KMS-11 (cell line): Measurements from ENCODE around the gene SLC38A10.

Experiments
- H2AFZ ChIP-seq: fragments of 200-600 bp; sonication (generic); 2 replicates; pipeline ENCODE4 v1.6.1; 2016; ENCODE audit warnings: antibody characterized with exemption, mixed run types, low read depth
- H3K27ac ChIP-seq: fragments of 200-600 bp; sonication (generic); 2 replicates; pipeline ENCODE4 v1.6.1; 2016; ENCODE audit warnings: mild to moderate bottlenecking, mixed run types
- H3K27me3 ChIP-seq: fragments of 200-600 bp; sonication (generic); 2 replicates; pipeline ENCODE4 v1.6.1; 2017; ENCODE audit warnings: mild to moderate bottlenecking, low read depth, mixed run types, moderate library complexity; ENCODE audit not compliant: insufficient read depth
- H3K36me3 ChIP-seq: fragments of 200-600 bp; sonication (generic); 2 replicates; pipeline ENCODE4 v1.6.1; 2017; ENCODE audit warnings: mild to moderate bottlenecking, mixed run types; ENCODE audit not compliant: insufficient read depth
- H3K4me1 ChIP-seq: fragments of 200-600 bp; sonication (generic); 2 replicates; pipeline ENCODE4 v1.6.1; 2016; ENCODE audit warnings: mild to moderate bottlenecking, low read depth, mixed run types; ENCODE audit not compliant: poor library complexity, severe bottlenecking
- H3K4me2 ChIP-seq: fragments of 200-600 bp; sonication (generic); 2 replicates; pipeline ENCODE4 v1.7.0; 2016; ENCODE audit warnings: mild to moderate bottlenecking, mixed run types
- H3K4me3 ChIP-seq: fragments of 200-600 bp; sonication (generic); IDR thresholded peaks from 2 replicates; pipeline ENCODE4 v1.6.1; 2017; ENCODE audit warnings: low read depth, low read length, mixed read lengths; ENCODE audit not compliant: insufficient read depth
- H3K79me2 ChIP-seq: fragments of 200-600 bp; sonication (generic); 2 replicates; pipeline ENCODE4 v1.6.1; 2016; ENCODE audit warnings: low read depth, mixed run types; ENCODE audit not compliant: insufficient read depth
- H3K9ac ChIP-seq: fragments of 200-600 bp; sonication (generic); 2 replicates; pipeline ENCODE4 v1.6.1; 2016; ENCODE audit warnings: mild to moderate bottlenecking, mixed run types
- H4K20me1 ChIP-seq: fragments of 200-600 bp; sonication (generic); 2 replicates; pipeline ENCODE4 v1.6.1; 2016; ENCODE audit warnings: mild to moderate bottlenecking, mixed run types; ENCODE audit not compliant: insufficient read depth
- CTCF ChIP-seq: fragments of 200-600 bp; sonication (generic); conservative IDR thresholded peaks from 2 replicates; pipeline ENCODE4 v1.6.1; 2017; ENCODE audit warnings: low read depth, mild to moderate bottlenecking, antibody characterized with exemption, low read length, moderate library complexity, mixed read lengths

SLC38A10 gene

GRCh38 chr17:81331527-81332043, 36.5 kb upstream of the SLC38A10 start:
- no peak overlapping the region for H3K4me3 ChIP-seq

GRCh38 chr17:81330884-81331245, 35.8 kb upstream of the SLC38A10 start:
- Histone ChIP-seq H3K79me2 (no peaks in the 10 kb centered on the region), H3K4me1 (peaks cover 27% of the 10 kb centered on the region), H2AFZ (no peak overlapping the region), H3K9ac (no peak overlapping the region), H3K27ac (no peak overlapping the region), H3K4me3 (no peak overlapping the region), H3K27me3 (peaks cover 94% of the 10 kb centered on the region), H4K20me1 (no peaks in the 10 kb centered on the region), H3K4me2 (no peak overlapping the region), H3K36me3 (no peaks in the 10 kb centered on the region)
- no peak for TF ChIP-seq CTCF

More at GRCh38 chr17:81331527-81332043, 36.5 kb upstream of the SLC38A10 start:
- peaks cover 92% of the 10 kb centered on the region for H3K27me3 ChIP-seq
- H3K4me1 ChIP-seq = peaks cover 19% of the 10 kb centered on the region
- no peak overlapping the region for H2AFZ ChIP-seq
- H3K79me2 ChIP-seq = no peaks in the 10 kb centered on the region
- no peak overlapping the region for H3K9ac ChIP-seq
- no peak overlapping the region for H3K4me2 ChIP-seq
- H3K27ac ChIP-seq = no peak overlapping the region
- no peaks in the 10 kb centered on the region for H3K36me3 ChIP-seq
- TF ChIP-seq CTCF = no peak
- H4K20me1 ChIP-seq = no peaks in the 10 kb centered on the region

- H3K4me1 ChIP-seq = peaks cover 33% of the 10 kb centered on the region
- no peaks in the 10 kb centered on the region for H4K20me1 ChIP-seq
- H2AFZ ChIP-seq = no peak overlapping the region
- no peak for TF ChIP-seq CTCF
- peaks cover 93% of the 10 kb centered on the region for H3K27me3 ChIP-seq
- H3K9ac ChIP-seq = no peak overlapping the region
- H3K79me2 ChIP-seq = no peaks in the 10 kb centered on the region
- no peak overlapping the region for H3K4me2 ChIP-seq
- no peaks in the 10 kb centered on the region for H3K36me3 ChIP-seq
- no peak overlapping the region for H3K27ac ChIP-seq
- no peak overlapping the region for H3K4me3 ChIP-seq
Measured at GRCh38 chr17:81329927-81330883, 35.1 kb upstream of the SLC38A10 start.

GRCh38 chr17:81328978-81329926, 34.1 kb upstream of the SLC38A10 start:
- Histone ChIP-seq H2AFZ (no peak overlapping the region), H3K9ac (no peak overlapping the region), H3K4me1 (peaks cover 38% of the 10 kb centered on the region), H3K36me3 (no peaks in the 10 kb centered on the region), H3K4me3 (no peak overlapping the region), H3K27me3 (peaks cover 91% of the 10 kb centered on the region), H3K79me2 (no peaks in the 10 kb centered on the region), H3K4me2 (no peak overlapping the region; the same call in 1 of the 2 replicates), H3K27ac (no peak overlapping the region), H4K20me1 (no peaks in the 10 kb centered on the region)
- TF ChIP-seq CTCF = no peak
